HG03565 (cell line): ENCODE data around the gene BNIP5.

Experiments used
- ATAC-seq: cut with Tn5 transposase; IDR thresholded peaks from one replicate; pipeline ENCODE4 v1.9.1; 2021; ENCODE audit warnings: mild to moderate bottlenecking, moderate library complexity; ENCODE audit not compliant: unreplicated experiment

The BNIP5 gene, protein sequence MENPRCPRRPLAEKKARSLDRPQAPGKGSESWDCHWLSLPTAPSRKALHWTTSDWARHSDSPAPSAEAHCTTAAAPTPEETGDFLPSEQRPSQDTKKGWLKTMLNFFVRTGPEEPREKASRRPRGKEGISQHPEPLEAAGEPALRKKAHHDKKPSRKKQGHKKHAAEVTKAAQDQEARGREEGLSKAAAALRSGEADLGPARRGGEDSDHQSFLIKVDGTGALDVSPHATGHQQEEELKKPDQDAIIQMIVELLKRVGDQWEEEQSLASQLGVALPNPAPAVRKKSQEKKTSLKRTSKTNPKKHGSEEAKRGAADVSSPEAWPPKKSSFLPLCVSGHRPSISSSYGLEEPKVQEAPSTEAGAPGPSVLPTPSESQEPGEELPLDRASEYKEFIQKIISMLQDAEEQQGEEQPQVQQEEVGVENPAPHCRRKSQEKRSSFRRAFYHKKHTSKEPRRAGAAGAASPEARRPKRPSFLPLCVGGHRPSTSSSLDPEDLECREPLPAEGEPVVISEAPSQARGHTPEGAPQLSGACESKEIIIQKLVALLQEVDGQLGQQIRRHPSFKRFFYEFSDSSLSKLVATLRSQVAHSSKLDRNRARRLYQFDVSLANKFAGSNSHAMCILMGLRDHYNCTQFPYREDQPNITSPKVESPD

GRCh38 chr6:36336779-36337241 is at the start of gene BNIP5:
Gene BNIP5 (minus strand): TSS chr6:36336888. CDS start chr6:36330690, 6,198 bp downstream.
- ATAC-seq: no peak

GRCh38 chr6:36384095-36384494 is 47.4 kb upstream of the BNIP5 start:
- no peak for ATAC-seq

DNA sequence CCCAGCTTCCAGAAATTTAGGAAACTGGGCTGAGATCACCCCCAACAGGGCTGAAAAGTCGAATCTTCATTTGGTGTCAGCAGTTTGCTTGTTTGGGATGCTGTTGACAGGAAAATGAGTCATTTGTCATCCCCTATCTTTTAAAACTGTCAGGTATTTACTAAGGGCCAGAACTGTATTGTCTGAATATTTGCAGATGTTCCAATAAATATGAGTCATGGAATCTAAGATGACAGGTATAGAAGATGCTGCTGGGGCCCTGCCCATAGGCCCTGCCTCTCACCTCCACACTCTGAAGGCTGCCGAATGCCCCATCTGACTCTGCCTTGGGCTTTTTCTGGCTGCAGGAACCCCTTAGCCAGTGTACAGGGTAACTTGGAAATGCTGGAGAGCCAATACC is 46.9 kb upstream of the BNIP5 start:
- ATAC-seq: no peak

DNA sequence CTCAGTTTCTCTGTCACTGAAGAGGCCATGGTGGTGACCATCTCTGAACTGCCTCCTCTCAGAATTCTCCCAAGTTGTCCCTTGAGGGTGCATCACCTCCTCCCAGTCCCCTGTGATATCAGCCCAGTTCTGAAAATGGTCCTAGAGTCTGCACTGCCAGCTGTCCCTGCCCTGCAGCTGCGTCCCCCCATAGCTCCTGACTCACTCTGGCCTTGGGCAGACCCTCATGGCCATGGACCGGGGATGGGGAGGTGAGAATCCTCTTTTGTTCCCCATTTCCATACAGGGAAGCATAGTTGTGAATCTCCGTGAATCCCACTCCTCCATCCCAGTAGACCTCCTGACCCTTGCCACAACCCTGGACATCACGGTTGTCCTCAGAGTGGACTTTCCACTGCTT is 46.3 kb upstream of the BNIP5 start:
- no peak for ATAC-seq

GRCh38 chr6:36381502-36382389 is 45.1 kb upstream of the BNIP5 start:
- ATAC-seq: peak; percentile 37

- no peak for ATAC-seq
Measured at GRCh38 chr6:36380166-36380565, 43.5 kb upstream of the BNIP5 start.

DNA sequence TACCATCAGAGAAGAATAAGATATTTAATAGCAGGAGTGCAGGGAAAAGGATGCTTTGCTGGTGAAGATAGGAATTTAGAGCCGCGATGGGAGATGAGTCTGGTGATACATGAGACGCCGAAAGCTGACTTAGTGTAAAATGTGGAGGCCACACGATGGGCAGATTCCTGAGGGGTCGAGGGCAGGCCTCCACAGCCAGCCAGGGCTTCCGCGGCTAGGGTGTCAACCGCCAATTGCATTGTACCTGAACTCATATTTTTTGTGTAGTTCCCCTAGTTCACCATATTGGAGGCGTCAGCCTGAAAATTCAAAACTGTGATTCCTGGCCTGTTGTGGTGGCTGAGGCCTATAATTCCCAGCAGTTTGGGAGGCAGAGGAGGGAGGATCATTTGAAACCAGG is 42.2 kb upstream of the BNIP5 start:
- no peak for ATAC-seq

DNA sequence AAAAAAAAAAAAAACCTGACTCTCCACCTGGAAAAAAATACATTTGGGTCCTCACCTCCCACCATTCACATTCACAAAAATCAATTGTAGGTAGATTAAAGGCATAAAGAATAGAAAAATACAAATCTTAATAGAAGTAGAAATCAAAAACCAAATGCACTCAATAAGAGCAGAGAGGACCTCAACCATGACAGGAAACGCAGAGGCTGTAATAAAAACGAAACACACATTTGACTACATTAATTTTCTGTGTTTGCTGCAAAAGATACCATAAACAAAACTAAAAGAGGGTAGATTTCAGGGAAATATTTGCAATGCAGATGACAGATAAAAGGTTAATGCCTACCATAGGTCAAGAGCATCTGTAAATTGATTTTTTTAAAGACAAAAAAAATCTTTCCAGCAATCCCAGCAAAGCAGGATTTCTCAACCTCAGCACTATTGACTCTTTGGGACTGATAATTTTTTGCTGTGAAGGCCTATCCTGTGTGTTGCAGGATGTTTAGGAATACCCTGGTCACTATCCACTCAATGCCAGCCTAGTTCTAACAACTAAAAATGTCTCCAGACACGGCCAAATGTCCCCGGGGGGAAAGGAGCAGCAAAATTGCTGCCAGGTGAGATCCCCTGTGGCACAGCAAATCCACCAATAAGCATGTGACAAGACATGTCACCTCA is 41.7 kb upstream of the BNIP5 start:
- ATAC-seq: no peak

DNA sequence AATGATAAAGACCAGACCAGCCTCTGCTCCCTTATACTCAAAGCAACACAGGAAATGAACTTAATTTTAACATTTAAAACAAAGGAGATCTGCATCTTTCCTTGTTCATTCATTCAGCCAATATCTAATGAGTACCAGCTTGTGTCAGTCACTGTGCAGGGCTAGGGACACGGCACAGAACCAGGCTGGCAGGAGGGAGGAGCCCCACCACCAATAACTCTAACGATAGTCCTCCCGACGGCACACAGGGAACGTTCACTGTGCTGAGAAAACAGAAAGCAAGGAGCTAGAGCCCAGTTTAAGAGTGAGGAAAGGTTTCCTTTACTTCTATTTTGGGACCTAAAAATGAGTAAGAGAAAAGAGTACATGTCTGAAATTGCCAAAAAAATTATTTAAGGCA is 40.9 kb upstream of the BNIP5 start:
- no peak for ATAC-seq

- no peak for ATAC-seq
Measured at GRCh38 chr6:36376742-36377141, 40.1 kb upstream of the BNIP5 start.

DNA sequence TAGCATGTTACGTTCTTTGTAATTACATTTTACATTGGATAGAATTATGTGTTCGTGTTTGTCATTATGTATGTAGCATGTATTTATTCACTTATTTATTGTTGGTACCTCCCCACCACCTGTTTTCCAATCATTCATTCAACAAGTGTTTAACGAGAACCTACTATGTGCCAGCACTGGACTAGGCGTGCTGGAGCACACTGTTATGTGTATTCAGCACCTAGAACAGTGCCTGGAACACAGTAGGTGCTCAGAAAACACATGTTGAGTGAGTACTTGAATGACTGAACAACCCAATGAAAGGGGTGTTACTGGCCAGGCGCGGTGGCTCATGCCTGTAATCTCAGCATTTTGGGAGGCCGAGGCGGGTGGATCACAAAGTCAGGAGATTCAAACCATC is 39.5 kb upstream of the BNIP5 start:
- no peak for ATAC-seq

DNA sequence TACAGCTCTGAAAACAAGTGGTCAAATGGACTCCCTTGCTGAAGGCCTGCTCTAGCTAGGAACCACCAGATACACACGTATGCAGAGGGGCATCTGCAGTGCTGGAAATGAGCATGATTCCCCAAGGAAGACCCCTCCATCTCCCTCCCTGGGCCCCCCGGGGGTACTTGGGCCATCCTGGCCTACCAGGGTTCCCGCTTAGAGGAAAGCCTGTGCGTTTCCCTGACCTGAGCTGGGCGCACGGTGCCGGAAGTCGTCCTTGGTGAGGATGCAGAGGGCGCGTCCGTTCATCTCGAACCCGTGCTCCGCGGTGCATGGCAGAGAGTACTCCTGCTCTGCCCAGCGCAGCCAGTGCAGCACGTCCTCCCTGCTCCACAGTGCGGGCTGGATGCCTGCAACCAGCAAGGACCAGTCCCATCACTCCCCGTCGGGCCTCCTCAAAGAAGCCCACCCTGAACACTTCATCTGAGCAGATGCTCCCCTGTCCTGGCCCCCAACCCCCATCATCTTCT is 39.0 kb upstream of the BNIP5 start:
- ATAC-seq: no peak

- no peak for ATAC-seq
Measured at GRCh38 chr6:36374972-36375371, 38.3 kb upstream of the BNIP5 start.

- ATAC-seq: no peak
Measured at GRCh38 chr6:36374194-36374593, 37.5 kb upstream of the BNIP5 start.

GRCh38 chr6:36373368-36374019 is 36.8 kb upstream of the BNIP5 start:
- ATAC-seq: no peak

GRCh38 chr6:36372088-36372487 is 35.4 kb upstream of the BNIP5 start:
- no peak for ATAC-seq

GRCh38 chr6:36371211-36371610 is 34.5 kb upstream of the BNIP5 start:
- no peak for ATAC-seq

DNA sequence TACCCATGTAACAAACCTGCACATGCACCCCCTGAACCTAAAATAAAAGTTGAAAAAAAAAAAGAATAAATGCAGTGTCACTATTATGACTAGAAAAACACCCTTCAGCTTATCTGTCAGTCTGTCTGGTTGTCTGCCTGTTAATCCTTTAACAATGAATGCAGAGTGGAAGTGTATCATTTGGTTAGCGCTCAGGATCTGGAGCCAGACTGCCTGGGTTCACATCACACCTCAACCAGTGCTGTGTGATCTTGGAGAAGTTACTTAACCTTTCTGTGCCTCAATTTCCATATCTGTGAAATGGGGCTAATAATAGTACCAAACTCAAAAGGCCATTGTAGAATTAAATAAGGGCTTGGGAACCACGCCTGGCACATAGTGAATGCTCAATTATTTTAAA is 34.0 kb upstream of the BNIP5 start:
- no peak for ATAC-seq

- no peak for ATAC-seq
Measured at GRCh38 chr6:36368921-36369865, 32.5 kb upstream of the BNIP5 start.
